Stimulated activated CD4-positive, alpha-beta T cell treated with anti-CD3 and anti-CD28 coated beads, Interleukin-15, amount 100 ng/mL, for 48 hours (primary cell): ENCODE measurements around the gene ANKS1B.
A peak's percentile ranks its signal among the peaks of the same experiment; 100 is the strongest.
"Not testable (repeated sequence)": the region's sequence is repeated elsewhere in the genome, so short reads cannot be mapped to it uniquely, and the experiment has no call there.

Experiments used
- DNase-seq, 2 donors: peaks; one replicate each; pipeline ENCODE4 v3.0.0-alpha.2; 2020; ENCODE audit warnings: low read depth in 2 of 2

The ANKS1B gene

DNA sequence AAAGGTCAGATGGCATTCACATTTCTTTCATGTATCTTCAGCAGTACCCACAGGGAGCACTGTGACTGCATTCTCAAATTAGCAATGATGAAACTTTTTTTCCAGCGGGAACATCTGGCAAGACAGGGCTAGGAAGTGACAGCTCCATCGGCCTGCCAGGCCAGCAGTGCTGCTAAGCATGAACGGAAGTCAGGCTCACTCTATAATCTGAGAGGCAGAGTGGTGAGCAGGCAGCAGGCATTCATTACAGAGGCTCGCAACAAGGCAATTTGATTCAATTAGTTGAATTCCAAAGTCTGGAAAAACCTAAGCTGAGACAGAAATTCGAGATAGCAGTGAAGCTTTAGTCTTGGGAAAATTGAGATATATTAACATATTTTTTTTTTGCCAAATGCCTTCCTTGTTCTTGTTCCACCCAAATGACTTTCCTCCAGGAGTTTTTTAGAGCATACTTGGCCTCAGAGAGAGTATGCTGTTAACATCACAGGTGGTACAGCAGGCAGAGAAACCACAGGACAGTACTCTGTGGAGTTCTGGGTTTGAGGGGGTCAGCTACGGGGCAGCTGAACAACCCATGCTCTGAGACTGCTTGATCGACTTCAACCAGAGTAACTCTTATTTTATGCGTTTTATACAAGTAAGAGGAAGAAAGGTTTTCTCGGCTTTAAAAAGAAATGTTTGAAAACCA lies 924.8 kb downstream of the ANKS1B start:
- no peak for DNase-seq

DNA sequence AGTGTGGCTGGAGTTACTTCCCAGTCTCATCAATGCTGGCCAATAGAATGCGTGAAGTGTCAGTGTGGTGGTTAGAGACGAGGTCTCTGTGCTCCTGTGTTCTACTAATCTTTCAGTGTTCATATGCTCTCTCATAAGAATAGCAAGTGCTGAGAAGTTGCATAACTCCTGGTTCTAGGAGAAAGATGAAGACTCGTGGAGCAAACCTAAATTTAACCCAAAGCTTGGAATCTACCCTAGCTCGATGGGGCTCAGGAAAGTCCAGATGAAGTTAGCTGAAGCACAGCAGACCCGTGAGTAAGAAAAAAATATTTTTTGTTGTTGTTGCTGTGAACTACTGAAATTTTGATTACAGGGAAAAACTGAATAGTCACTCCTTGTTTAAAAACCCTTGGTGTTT lies 927.1 kb downstream of the ANKS1B start:
- no peak for DNase-seq

DNA sequence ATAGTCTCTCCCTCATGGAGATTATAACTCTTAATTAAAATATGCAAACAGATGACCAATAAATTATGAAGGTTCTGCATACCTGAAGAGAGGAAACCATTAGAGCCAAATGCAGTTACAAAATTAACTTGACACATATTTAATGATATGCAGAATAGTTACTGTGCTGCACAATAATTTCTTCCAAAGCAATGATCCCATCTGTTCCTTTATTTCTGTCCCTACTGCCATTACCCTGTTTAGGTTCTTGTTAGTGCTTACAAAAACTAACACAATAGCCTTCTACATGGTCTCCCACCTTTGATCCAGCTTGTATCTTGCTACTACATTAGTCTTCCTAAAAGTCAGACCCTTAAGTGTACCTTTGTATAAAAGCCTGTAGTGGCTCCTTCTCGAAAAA lies 928.5 kb downstream of the ANKS1B start:
- DNase-seq, result no peak

DNA sequence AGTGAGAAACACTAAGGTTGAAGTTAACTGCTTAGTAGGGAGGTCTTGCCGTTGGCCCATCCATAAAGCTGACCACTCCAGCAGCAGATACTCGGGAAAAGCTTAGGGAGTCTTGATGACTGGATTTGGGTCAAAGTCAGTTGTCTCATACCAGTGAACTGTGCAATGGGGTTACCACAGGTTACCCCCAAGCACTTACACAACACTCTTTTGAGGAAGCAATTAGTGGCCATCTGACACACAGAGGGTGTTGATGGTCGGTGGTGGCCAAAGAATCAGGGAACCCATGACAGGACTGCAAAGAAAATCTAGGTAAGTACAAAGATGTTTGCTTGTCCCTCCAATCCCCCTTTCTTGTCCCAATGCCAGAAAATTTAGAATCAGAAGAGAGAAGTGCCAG lies 929.4 kb downstream of the ANKS1B start:
- no peak for DNase-seq

DNA sequence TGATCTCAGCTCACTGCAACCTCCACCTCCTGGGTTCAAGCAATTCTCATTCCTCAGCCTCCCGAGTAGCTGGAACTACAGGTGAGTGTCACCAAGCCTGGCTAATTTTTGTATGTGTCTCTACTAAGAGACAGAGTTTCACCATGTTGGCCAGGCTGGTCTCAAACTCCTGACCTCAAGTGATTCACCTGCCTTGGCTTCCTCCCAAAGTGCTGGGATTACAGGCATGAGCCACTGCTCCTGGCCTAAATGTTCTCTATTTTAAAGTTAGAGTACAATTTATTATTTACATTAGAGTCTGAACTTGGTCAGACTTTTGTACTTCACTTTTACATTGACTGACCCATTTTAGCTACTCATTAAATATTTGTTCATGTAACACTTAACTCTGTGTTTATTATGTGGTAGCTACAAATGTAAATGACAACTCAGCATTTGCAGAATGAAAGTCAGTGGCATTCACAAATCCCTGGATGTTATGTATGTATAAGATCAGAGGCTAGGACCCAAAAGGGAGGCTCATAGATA lies 930.1 kb downstream of the ANKS1B start:
- no peak for DNase-seq

DNA sequence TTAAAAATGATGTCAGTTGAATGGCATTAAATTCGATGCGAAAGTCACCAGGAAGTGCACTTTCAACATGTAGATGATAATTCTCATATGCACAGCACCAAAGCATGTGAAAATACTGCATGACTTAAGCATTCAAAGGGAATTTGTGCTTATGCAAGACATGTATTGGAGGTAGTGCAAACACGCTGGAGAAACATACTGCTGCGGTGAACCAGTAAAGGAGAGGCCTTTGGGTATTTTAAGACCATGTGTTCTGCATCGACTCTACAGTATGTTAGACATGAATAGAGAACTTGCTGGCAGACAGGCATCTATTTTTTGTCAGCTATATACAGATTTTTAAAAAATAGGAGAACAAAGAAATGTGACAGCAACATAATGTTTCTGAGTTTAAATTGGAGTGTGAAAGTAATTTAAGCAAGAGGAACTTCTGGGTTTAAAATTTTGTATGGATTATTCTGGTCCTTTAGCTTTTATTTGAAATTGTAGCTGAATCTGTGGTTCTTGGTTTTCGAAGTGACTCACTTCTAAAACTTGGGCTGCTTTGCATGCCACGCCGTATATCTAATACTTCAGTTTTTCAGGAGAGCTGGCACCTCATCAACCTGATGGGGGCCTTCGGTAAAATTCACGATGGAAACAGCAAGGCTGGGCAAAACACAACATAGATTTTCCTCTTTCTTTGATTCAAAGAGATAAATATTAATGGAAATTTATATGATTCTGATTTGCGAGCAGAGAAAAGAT lies 930.9 kb downstream of the ANKS1B start:
- no peak for DNase-seq

DNA sequence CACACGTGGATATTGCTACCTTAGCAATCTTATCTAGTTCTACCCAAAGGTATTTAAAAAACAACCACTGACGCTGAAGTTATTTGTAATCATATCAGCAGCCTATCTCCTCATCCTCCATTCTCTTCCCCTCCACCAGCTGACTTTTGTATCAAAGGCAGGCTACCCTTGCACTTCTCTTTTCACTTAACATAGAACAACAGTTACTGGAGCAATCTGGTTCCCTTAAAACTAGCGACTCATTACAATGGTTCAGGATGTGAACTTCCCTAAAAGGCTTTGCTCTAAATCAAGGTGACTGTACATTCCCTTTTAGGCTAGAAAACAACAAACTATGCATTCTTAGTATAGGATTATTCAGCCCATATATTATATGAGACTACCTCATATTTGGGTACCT lies 935.0 kb downstream of the ANKS1B start:
- no peak for DNase-seq

DNA sequence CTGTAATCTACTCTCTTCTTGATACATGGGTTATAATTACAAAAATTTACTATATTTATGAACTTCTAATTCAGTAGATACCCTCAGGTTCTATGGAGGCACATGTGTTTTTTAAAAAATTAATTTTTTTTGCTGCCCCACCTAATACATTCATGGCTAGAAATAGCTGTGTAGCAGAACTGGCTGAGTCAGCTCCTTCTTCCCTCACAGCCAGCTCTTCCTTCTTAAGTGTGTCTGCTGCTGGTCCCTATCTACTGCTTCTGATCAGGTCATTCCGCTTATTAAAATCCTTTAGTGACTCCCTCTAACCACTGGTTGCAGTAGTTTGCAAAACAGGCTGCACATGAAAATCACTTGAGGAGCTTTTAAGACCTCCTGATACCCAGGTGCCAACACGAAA lies 939.6 kb downstream of the ANKS1B start:
- DNase-seq, result no peak

DNA sequence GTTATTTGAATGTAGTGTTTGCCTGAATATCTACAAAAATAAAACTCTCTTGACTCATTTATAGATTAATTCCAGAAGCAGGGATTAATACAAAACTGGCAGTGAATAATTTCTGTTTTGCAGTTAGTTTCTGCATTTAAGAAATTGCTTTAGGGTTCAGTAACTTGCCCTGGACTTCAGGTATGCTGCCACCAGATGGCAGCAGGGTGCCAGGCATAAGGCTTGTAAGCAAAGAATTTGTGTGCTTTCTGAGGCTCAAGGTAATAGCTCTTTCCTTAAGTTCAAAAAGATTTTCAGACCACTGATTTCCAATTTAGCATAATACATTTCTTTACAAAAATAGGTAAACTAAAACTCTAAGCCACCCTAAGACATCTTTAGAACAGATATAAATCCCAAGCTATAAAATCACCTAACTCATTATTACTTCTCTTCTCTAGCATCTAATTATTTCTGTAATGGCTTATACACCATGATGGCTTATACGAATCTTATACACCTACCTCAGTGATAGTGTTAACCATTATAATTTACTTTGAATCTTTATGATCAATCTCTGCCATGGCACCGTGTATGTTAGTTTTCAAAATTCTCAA lies 941.3 kb downstream of the ANKS1B start:
- DNase-seq, result peak; percentile 5 to 21

DNA sequence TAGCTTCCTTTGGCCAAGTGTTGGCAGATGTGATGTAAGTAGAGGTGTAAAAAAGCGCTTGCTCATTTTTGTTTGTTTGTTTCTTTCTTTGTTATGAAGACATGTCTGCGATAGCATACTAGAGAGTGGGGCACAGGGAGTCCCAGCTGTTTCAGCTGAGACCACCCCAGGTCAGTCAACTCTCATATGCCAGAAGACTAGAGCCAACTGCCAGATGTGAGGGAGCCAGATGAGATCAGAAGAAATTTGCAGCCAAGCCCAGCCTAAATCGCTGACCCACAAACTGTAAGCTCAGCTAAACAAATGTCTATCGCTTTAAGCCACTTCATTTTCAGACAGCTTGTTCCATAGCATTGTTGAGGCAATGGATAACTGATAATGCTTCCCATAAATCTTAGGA lies 942.5 kb downstream of the ANKS1B start:
- no peak for DNase-seq

DNA sequence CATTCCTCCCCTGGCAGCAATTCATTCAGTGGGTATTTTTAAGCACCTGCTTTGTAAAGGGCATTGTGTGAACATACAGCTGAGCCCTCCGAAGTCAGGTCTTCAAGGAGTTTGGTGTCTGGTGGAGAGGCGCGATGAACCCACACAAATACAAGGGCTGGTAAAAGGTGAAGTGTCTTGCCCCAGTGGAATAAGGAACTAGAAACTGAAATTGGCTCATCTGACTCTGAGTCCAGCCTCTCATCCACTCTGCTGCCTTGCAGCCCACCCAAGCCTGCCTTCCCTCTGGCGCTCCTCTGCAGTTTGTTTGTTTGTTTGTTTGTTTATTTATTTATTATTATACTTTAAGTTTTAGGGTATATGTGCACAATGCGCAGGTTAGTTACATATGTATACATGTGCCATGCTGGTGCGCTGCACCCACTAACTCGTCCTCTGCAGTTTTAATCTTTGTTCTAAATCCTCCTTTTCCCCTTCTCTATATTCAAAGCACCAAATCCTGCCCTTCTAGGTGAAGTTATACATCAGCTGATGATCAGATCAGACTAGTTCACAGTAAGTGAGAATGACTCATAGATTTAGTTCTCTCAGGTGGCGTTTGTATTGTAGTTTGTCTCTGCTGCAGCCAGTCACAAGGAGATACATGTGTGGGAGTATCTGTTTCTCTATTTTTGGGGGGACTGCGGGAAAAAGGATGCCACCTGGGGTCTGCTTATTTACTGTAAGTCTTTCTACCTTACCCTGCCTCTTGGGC lies 945.2 kb downstream of the ANKS1B start:
- DNase-seq, result no peak

DNA sequence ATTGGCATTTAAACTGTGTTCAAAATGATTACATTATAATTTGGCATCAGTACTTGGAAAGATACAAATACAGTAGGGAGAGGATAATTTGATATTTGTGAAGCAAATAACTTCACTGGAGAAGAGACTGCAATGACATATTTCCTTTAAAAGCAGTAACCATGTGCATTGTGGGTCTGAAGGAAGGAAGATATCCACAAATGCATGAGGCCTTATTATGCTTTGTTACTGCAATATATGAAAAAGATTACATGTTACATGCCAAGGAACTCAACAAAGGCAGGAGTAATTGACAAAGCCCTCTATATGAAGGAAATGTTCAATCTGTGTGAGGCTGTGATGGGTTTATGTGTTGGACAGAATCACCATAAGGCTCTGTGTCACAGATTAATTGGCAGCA lies 948.2 kb downstream of the ANKS1B start:
- no peak for DNase-seq

DNA sequence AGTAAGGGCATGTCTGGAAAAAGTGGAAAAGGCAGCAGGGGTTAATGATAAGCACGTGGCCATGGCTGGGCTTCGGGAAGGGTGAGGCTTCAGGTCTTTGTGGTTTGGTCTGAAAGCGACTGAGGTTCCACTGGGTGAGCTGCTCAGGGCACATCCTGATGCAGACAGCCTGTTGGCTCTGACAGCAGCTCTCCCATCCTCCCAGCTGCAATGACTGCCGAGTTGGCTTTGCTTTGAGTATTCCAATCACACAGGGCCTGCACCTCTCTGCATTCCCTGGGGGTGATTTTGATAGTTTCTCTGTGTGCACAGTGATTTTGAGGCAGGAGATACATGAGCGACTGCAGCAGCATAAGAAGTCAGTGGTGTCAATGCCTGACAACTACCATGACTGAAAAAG lies 948.9 kb downstream of the ANKS1B start:
- DNase-seq, result no peak

DNA sequence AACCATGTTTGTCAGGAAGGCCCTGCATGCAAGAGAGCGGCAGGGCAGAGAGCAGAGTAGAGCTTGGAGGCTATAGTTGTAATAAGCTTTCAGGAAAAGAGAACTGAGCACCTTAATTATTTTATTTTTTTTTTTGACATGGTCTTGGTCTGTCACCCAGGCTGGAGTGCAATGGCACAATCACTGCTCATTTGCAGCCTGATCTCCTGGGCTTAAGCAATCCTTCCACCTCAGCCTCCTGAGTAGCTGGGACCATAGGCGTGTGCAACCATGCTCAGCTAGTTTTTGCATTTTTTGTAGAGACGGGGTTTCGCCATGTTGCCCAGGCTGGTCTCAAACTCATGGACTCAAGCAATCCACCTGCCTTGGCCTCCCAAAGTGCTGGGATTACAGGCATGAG lies 950.5 kb downstream of the ANKS1B start:
- not testable (repeated sequence) for DNase-seq

DNA sequence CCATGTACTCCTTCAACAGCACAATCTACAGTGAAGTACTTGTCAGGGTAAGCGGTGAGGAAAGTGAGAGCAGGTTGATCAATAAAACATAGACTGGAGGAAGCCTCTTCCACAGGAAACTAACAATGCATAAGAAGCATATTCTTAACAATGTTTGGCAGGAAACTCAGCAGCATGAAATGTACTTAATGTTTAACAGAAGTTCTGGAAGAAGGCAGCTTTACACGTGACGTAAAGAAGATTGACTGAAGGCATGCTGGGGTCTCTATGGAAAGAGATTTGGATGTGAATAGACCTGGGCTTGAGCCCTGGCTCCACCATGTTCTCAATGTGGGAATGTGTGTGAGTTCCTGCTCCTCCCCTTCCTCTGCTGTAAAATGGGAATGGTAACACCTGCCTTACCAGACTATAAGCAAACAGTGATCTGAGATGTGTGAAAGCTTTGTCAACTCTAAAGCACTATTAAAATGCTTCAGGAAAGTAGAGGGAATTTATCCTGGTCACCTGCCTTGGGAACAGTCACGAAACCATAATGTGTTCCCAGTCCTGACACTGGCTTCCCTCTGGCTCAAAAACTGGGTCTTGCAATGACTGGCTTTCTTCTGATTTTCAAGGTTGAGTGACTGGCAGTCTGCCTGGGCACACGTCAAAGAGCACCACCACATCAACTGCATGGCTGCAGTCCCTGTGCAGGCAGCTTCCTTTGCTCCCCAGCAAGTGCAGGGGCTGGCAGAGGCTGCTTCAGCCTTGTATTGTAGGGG lies 955.0 kb downstream of the ANKS1B start:
- no peak for DNase-seq

DNA sequence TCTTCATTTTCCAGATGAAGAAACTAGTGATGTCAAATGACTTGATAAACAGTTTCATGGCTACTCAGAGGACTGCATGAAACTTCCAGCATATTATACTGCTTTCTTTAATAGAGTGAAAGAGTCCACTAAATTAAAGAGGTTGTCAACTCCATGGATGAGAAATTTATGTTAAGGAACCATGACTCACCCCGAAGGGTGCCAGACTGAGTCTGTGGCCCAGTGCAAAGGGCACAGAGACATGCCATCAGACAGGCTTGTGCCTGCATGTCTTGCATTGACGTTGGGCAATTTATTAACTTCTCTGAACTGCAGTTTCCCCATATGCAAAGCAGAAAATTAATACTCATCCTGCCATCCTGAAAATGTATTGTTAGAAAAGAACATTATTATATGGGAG lies 957.3 kb downstream of the ANKS1B start:
- no peak for DNase-seq

DNA sequence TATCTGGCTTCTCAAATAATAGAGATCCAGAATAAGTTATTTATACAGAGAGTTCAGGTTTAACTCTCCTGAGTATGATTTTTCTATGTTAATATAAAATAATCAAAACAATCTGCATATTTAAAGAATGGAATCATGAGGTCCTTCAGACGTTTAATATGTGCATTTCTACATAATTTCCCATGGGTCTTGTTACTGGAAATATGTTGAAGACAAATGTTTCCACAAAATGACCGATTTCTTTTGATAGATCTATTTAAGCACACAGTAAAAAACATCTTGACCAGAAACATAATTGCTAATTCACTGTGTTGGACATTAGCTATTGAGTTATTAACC lies 957.7 kb downstream of the ANKS1B start:
- DNase-seq, result no peak

DNA sequence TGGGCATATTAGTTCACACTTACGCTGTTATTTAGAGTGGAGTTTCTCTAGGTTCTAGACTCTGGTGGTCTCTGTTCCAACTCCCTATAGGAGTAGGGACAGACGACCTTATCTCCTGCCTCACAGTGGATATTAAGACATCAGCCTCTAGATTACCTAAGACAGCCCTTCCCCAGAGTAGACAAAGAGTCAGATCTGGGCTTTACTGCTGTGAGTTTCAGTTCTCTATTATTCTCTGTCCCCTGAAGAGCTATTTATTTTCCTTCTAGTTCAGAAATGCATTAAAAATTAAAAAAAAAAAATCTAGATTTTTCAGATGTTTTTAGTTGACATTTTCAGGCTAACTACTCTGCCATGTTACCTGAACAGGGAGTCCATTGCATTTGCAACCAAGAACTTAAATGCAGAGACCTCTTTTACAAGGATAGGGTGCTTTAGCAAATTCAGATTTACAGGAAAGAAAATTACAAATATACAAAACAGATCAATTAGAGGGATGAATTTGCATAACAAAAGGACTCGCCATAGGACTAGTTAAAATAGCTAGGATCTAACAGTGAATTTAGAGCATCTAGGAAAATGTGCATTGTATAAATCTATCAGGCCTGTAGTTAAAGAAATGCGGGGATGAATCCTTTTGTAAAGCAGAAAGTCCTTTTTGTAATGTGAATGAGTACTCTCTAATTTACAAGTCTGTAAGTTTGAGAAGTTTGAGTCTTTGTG lies 958.2 kb downstream of the ANKS1B start:
- no peak for DNase-seq

DNA sequence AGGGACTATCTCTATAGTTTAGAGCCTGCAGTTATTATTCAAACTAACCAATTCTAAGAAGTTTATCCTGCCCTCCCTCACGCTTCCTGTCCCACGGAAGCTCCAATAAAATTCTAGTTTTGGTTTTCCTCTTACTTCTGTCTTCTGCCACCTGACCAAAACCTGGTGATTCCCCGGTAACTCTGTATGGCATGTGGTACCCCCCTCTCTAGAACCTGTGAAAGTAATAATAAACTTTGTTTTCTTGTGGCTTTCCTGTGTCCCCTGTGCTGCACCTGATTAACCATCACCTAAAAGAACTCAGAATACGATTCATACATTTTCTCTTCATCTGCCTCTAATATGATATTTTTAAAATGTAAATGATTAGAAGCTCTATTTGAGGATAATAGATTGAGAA lies 959.9 kb downstream of the ANKS1B start:
- no peak for DNase-seq

DNA sequence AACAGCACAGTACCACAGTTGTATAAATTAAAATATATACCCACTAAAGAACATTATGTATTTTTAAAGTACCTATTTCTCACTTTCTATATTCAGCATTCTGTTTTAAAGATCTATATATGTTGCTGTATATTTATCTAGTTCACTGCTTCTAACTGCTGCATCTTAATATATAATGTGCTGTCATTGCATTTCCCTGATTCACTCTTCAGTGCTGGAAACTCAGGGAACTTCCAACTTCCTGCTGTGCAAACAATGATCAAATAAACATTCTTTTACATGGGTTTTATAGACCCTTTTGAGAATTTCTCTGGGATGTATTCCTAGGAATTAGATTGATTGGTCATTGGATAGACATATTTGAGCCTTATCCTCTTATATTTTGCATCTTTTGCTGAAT lies 960.5 kb downstream of the ANKS1B start:
- DNase-seq, result no peak

DNA sequence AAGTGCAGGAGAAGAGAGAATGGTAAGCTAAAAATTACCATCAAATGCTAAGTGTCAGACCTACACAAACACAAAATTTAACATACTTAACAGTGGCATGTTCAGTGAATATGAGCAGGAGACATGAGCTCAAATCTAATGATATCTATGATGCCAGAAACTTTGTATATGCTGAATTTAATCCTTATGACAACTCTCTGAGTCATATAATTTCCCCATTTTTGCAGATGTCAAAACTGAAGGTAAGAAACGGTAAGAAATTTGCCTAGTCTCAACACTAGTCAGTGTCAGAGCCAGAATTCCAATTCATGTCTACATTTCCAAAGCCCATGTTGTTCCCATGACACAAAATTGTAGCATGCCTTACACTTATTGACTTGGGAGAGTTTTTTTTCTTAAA lies 963.9 kb downstream of the ANKS1B start:
- DNase-seq, result no peak
